Measurements from ENCODE around the gene XIRP1. TPM values are rescaled to one million over a fixed set of nuclear protein-coding genes. Genes with fewer than 3 reads are reported as not detected.

XIRP1 gene
- total and polyA plus RNA-seq, 7 donors: 111 to 2,126 (median 601) TPM

- Histone ChIP-seq H3K4me1 (no peaks in the 10 kb centered on the region), H3K4me3 (no peak overlapping the region), H3K36me3 (ENCODE audit: insufficient read depth in 1 of 2, low read depth in 1 of 2) (no peaks in the 10 kb centered on the region), H3K27ac (no peak overlapping the region), H3K9me3 (no peaks in the 10 kb centered on the region), H3K27me3 (ENCODE audit: insufficient read depth in 3 of 3, low read length in 2 of 3) (no peaks in the 10 kb centered on the region)
- WGBS, 3 donors: 67 to 77% (median 76%) methylated on average over 2 of the region's 2 CpGs
- no peak for TF ChIP-seq CTCF (IDR thresholded peaks at IDR 0.05)
- ATAC-seq (no peak), DNase-seq (no peak)
- intact Hi-C loops (cut with DNase I): no loop called here
These were observed 31.9 kb upstream of the XIRP1 start for GRCh38 chr3:39224288-39224687.

GRCh38 chr3:39222939-39223338, 30.5 kb upstream of the XIRP1 start:
- no peak for ATAC-seq

GRCh38 chr3:39222462-39222861, 30.1 kb upstream of the XIRP1 start:
- H3K36me3 ChIP-seq (ENCODE audit: insufficient read depth in 1 of 2, low read depth in 1 of 2): no peaks in the 10 kb centered on the region
- H3K27me3 ChIP-seq (ENCODE audit: insufficient read depth in 3 of 3, low read length in 2 of 3): no peaks in the 10 kb centered on the region
- WGBS, 3 donors: 80 to 94% (median 80%) methylated on average over 1 of the region's 1 CpG
- no peak for TF ChIP-seq CTCF (IDR thresholded peaks at IDR 0.05)
- ATAC-seq: no peak
- no peak overlapping the region for H3K4me3 ChIP-seq
- no peaks in the 10 kb centered on the region for H3K4me1 ChIP-seq
- H3K27ac ChIP-seq: no peak overlapping the region
- no peaks in the 10 kb centered on the region for H3K9me3 ChIP-seq
- DNase-seq: no peak
- intact Hi-C loops (cut with DNase I): no loop called here

More at GRCh38 chr3:39222939-39223338, 30.5 kb upstream of the XIRP1 start:
- no peak for DNase-seq
- H3K27ac ChIP-seq: no peak overlapping the region
- H3K36me3 ChIP-seq (ENCODE audit: insufficient read depth in 1 of 2, low read depth in 1 of 2): no peaks in the 10 kb centered on the region
- H3K27me3 ChIP-seq (ENCODE audit: insufficient read depth in 3 of 3, low read length in 2 of 3): no peaks in the 10 kb centered on the region
- 81 to 85% (median 81%) methylated on average over 2 of the region's 2 CpGs for WGBS, 3 donors
- no peaks in the 10 kb centered on the region for H3K4me1 ChIP-seq
- no peaks in the 10 kb centered on the region for H3K9me3 ChIP-seq
- TF ChIP-seq CTCF (IDR thresholded peaks at IDR 0.05): no peak
- H3K4me3 ChIP-seq: no peak overlapping the region
- intact Hi-C loops (cut with DNase I): no loop called here

GRCh38 chr3:39221141-39221530, 28.7 kb upstream of the XIRP1 start:
- Histone ChIP-seq H3K36me3 (ENCODE audit: insufficient read depth in 1 of 2, low read depth in 1 of 2) (no peaks in the 10 kb centered on the region), H3K4me3 (no peak overlapping the region), H3K27me3 (ENCODE audit: insufficient read depth in 3 of 3, low read length in 2 of 3) (no peaks in the 10 kb centered on the region), H3K4me1 (no peaks in the 10 kb centered on the region), H3K9me3 (no peaks in the 10 kb centered on the region), H3K27ac (no peak overlapping the region)
- no peak for ATAC-seq
- no peak for TF ChIP-seq CTCF (IDR thresholded peaks at IDR 0.05)
- intact Hi-C loops (cut with DNase I): no loop called here
- no peak for DNase-seq

GRCh38 chr3:39220407-39221140, 28.2 kb upstream of the XIRP1 start:
- H3K27ac ChIP-seq: no peak overlapping the region
- H3K27me3 ChIP-seq (ENCODE audit: insufficient read depth in 3 of 3, low read length in 2 of 3): no peaks in the 10 kb centered on the region
- DNase-seq (no peak), ATAC-seq (no peak)
- no peaks in the 10 kb centered on the region for H3K9me3 ChIP-seq
- 68 to 70% (median 69%) methylated on average over 6 of the region's 6 CpGs for WGBS, 3 donors
- no peaks in the 10 kb centered on the region for H3K4me1 ChIP-seq
- no peak overlapping the region for H3K4me3 ChIP-seq
- no peaks in the 10 kb centered on the region for H3K36me3 ChIP-seq (ENCODE audit: insufficient read depth in 1 of 2, low read depth in 1 of 2)
- TF ChIP-seq CTCF (IDR thresholded peaks at IDR 0.05): no peak
- intact Hi-C loops (cut with DNase I): no loop called here

All from psoas muscle (tissue), 8 donors.